ENCODE measurements around the gene CHI3L2.

GRCh38 chr1:111234866-111235265 lies 7.4 kb downstream of the CHI3L2 start:
- TF ChIP-seq SIN3A (IDR thresholded peaks at IDR 0.05; ENCODE audit: borderline replicate concordance, insufficient read depth, low read length) = no peak
- no peak for TF ChIP-seq POLR2AphosphoS5 (IDR thresholded peaks at IDR 0.05; ENCODE audit: low read depth, low read length)
- TF ChIP-seq REST (IDR thresholded peaks at IDR 0.05; ENCODE audit: insufficient read depth in 1 of 2, low read depth in 2 of 2, low read length in 2 of 2) = no peak
- no peak for TF ChIP-seq TAF1 (IDR thresholded peaks at IDR 0.05; ENCODE audit: borderline replicate concordance, insufficient read depth, low read length)
